DLD1 (cell line): ENCODE results near the gene CDK12.

Experiments used
- in situ Hi-C: cut with HindIII; loops from 2 replicates; pipeline ENCODE4 v1.10.0; 2017; ENCODE audit warnings: low sequenced_read_pairs

The CDK12 gene

DNA sequence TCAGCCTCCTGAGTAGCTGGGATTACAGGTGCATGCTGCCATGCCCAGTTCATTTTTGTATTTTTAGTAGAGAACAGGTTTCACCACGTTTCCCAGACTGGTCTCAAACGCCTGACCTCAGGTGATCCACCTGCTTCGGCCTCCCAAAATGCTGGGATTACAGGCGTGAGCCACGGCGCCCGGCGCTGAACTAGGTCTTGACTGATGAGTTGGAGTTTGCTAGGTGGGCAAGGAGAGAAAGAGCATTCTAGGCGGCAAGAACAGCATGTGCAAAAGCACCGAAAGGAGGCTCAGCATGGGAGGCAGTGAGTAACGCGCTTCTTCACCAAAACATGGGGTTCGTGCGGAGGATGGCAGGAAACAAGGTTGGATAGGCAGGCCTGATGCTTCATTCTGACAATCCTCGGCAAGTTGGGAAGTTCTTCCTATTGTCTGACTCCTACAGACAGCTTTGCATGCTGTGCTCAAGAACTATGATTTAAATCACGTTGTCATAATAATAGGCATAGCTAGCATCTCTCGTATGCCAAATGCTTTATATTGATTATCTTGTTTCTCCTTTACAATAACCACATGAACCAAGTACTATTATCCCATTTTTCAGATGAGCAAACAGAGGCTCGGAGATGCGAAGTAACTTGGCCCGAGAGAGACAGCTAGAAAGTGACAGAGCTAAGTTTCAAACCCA, 119.9 kb downstream of the CDK12 start:
- in situ Hi-C loops: no loop called here

DNA sequence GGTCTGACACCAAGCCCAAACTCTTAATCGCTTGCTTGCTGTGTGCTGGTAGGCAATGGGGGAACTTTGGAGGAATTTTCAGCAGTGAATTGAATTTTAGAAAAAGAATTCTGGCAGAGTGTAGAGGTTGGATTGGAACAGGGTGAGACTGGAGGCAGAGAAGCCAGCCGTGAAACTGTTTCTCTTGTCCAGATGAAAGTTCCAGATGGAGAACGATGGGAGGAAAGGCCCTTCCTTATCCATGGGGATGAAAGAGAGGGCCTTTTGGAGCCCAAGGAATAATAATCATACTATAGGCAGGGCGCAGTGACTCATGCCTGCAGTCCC, 120.4 kb downstream of the CDK12 start:
- in situ Hi-C loops: no loop called here

- in situ Hi-C loops: no loop called here
These were observed 121.4 kb downstream of the CDK12 start for GRCh38 chr17:39582658-39583057.
